ENCODE data around the gene BOC. TPM values are rescaled to one million over a fixed set of nuclear protein-coding genes. Genes with fewer than 3 reads are reported as not detected.

Gene BOC
- total and polyA plus RNA-seq, 2 donors from 2014 or later, result 6.1 to 22.2 TPM

- DNase-seq (peak in 1 of 5 donors; percentile 53), FAIRE-seq (no peak)
- H3K9ac ChIP-seq (ENCODE audit: low read length in 3 of 3), result no peak overlapping the region
- H3K27ac ChIP-seq (ENCODE audit: low read depth in 2 of 2, low read length in 2 of 2), result no peak overlapping the region
- H3K27me3 ChIP-seq (ENCODE audit: control insufficient read depth, insufficient read depth, low read length), result no peaks in the 10 kb centered on the region
- TF ChIP-seq, protein P1, sequence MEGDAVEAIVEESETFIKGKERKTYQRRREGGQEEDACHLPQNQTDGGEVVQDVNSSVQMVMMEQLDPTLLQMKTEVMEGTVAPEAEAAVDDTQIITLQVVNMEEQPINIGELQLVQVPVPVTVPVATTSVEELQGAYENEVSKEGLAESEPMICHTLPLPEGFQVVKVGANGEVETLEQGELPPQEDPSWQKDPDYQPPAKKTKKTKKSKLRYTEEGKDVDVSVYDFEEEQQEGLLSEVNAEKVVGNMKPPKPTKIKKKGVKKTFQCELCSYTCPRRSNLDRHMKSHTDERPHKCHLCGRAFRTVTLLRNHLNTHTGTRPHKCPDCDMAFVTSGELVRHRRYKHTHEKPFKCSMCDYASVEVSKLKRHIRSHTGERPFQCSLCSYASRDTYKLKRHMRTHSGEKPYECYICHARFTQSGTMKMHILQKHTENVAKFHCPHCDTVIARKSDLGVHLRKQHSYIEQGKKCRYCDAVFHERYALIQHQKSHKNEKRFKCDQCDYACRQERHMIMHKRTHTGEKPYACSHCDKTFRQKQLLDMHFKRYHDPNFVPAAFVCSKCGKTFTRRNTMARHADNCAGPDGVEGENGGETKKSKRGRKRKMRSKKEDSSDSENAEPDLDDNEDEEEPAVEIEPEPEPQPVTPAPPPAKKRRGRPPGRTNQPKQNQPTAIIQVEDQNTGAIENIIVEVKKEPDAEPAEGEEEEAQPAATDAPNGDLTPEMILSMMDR (IDR thresholded peaks at IDR 0.05; ENCODE audit: borderline replicate concordance, extremely low read depth, insufficient read depth), result no peak
- H3K4me3 ChIP-seq (ENCODE audit: low read length in 3 of 3), result no peak overlapping the region
- intact Hi-C loops (cut with DNase I), result no loop called here
- H3K9me3 ChIP-seq (ENCODE audit: control insufficient read depth in 2 of 3, insufficient read depth in 1 of 3, low read length in 3 of 3), result no peaks in the 10 kb centered on the region
- no peaks in the 10 kb centered on the region for H3K36me3 ChIP-seq (ENCODE audit: control insufficient read depth in 2 of 3, insufficient read depth in 3 of 3, low read length in 3 of 3)
- H3K4me1 ChIP-seq (ENCODE audit: control insufficient read depth in 2 of 3, insufficient read depth in 2 of 3, low read depth in 1 of 3, low read length in 3 of 3), result no peaks in the 10 kb centered on the region
These were observed 50.4 kb downstream of the BOC start for GRCh38 chr3:113261626-113262303.

DNA sequence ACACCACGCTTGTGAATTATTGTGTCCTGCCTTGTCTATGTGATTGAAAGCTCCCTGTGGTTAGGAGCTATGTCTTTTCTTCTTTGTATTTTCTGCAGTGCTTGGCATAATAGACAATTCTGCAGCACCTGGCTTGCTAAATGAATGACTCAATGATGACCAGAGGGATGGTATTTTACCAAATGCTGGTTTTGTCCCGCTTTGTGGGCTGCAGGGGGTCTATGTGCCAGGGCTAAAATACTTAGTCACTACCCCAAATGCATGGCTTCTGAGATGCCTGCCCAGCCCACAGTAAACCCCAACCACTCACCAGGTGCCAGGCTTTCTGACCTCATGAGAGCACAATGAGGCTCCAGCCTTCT is 50.9 kb downstream of the BOC start:
- FAIRE-seq (no peak), DNase-seq (no peak)
- H3K36me3 ChIP-seq (ENCODE audit: control insufficient read depth in 2 of 3, insufficient read depth in 3 of 3, low read length in 3 of 3), result no peaks in the 10 kb centered on the region
- H3K9ac ChIP-seq (ENCODE audit: low read length in 3 of 3), result no peak overlapping the region
- no peaks in the 10 kb centered on the region for H3K27me3 ChIP-seq (ENCODE audit: control insufficient read depth, insufficient read depth, low read length)
- no peaks in the 10 kb centered on the region for H3K9me3 ChIP-seq (ENCODE audit: control insufficient read depth in 2 of 3, insufficient read depth in 1 of 3, low read length in 3 of 3)
- intact Hi-C loops (cut with DNase I), result no loop called here
- no peaks in the 10 kb centered on the region for H3K4me1 ChIP-seq (ENCODE audit: control insufficient read depth in 2 of 3, insufficient read depth in 2 of 3, low read depth in 1 of 3, low read length in 3 of 3)
- TF ChIP-seq, protein P1 (IDR thresholded peaks at IDR 0.05; ENCODE audit: borderline replicate concordance, extremely low read depth, insufficient read depth), result no peak
- no peak overlapping the region for H3K4me3 ChIP-seq (ENCODE audit: low read length in 3 of 3)
- H3K27ac ChIP-seq (ENCODE audit: low read depth in 2 of 2, low read length in 2 of 2), result no peak overlapping the region

GRCh38 chr3:113263020-113263419 is 51.7 kb downstream of the BOC start:
- H3K9ac ChIP-seq (ENCODE audit: low read length in 3 of 3), result no peak overlapping the region
- H3K36me3 ChIP-seq (ENCODE audit: control insufficient read depth in 2 of 3, insufficient read depth in 3 of 3, low read length in 3 of 3), result no peaks in the 10 kb centered on the region
- no peak overlapping the region for H3K27ac ChIP-seq (ENCODE audit: low read depth in 2 of 2, low read length in 2 of 2)
- no peak overlapping the region for H3K4me3 ChIP-seq (ENCODE audit: low read length in 3 of 3)
- no peaks in the 10 kb centered on the region for H3K4me1 ChIP-seq (ENCODE audit: control insufficient read depth in 2 of 3, insufficient read depth in 2 of 3, low read depth in 1 of 3, low read length in 3 of 3)
- no peaks in the 10 kb centered on the region for H3K9me3 ChIP-seq (ENCODE audit: control insufficient read depth in 2 of 3, insufficient read depth in 1 of 3, low read length in 3 of 3)
- FAIRE-seq (no peak), DNase-seq (peak in 2 of 5 donors; percentile 3 to 32)
- TF ChIP-seq, protein P1 (IDR thresholded peaks at IDR 0.05; ENCODE audit: borderline replicate concordance, extremely low read depth, insufficient read depth), result no peak
- intact Hi-C loops (cut with DNase I), result no loop called here
- no peaks in the 10 kb centered on the region for H3K27me3 ChIP-seq (ENCODE audit: control insufficient read depth, insufficient read depth, low read length)

DNA sequence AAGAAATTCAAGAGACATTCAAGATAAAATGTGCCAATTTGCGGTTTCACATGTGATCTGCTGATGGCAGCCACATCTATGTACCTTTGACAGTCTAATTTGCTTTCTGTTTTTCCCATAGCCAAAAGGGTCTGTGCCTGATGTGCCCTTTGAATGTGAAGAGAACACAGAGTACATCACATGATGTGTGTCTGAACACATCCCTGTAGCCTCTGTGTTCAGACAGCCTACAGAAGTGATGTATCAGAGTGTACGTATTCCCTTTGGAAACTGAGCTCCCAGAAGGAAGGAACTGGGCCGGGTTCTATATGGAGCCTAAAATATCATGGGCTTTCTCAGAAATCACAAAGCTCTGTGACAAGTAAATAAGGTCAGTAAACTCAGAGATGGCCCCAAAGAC is 52.4 kb downstream of the BOC start:
- intact Hi-C loops (cut with DNase I), result no loop called here
- Histone ChIP-seq H3K27me3 (ENCODE audit: control insufficient read depth, insufficient read depth, low read length) (no peaks in the 10 kb centered on the region), H3K27ac (ENCODE audit: low read depth in 2 of 2, low read length in 2 of 2) (no peak overlapping the region), H3K36me3 (ENCODE audit: control insufficient read depth in 2 of 3, insufficient read depth in 3 of 3, low read length in 3 of 3) (peaks cover 0 to 3% (median 0%) of the 10 kb centered on the region in 3 donors), H3K9ac (ENCODE audit: low read length in 3 of 3) (no peak overlapping the region), H3K4me3 (ENCODE audit: low read length in 3 of 3) (no peak overlapping the region), H3K9me3 (ENCODE audit: control insufficient read depth in 2 of 3, insufficient read depth in 1 of 3, low read length in 3 of 3) (no peaks in the 10 kb centered on the region), H3K4me1 (ENCODE audit: control insufficient read depth in 2 of 3, insufficient read depth in 2 of 3, low read depth in 1 of 3, low read length in 3 of 3) (no peaks in the 10 kb centered on the region)
- no peak for FAIRE-seq
- TF ChIP-seq, protein P1 (IDR thresholded peaks at IDR 0.05; ENCODE audit: borderline replicate concordance, extremely low read depth, insufficient read depth), result no peak
- DNase-seq, result no peak

Measured in kidney (tissue), 14 donors.